ENCODE measurements around the gene CHD2. TPM values are rescaled to one million over a fixed set of nuclear protein-coding genes. Genes with fewer than 3 reads are reported as not detected.

CHD2 gene
- total RNA-seq, 1 experiment from 2014 or later, result 35.0 TPM

DNA sequence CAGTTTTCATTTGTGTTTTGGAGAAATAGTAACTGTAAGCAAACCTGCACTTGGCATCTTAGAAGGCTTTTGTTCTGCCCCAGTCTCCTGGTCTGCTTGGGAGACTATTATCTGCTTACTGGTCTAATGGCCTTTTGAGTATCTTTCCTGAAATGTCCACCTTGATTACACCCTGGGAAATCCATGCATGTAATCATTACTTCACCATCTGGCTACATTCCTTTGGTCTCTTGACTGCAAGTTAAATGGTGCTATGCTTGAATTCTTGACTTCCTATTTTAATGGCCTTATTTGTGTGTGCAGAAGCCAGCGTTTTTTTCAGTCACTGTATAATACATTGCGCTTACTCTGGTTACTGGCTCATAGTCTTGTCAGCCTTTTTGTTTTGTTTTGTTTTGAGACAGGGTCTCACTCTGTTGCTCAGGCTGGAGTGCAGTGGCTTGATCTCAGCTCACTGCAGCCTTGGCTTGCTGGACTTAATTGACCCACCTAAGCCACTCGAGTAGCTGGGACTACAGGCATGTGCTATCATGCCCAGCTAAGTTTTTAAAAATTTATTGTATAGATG, 30.0 kb downstream of the CHD2 start:
- peak; percentile 57 for DNase-seq (ENCODE audit: low read depth)

- peak; percentile 89 for DNase-seq (ENCODE audit: low read depth)
Observed at GRCh38 chr15:92930776-92931175, 30.7 kb downstream of the CHD2 start.

DNA sequence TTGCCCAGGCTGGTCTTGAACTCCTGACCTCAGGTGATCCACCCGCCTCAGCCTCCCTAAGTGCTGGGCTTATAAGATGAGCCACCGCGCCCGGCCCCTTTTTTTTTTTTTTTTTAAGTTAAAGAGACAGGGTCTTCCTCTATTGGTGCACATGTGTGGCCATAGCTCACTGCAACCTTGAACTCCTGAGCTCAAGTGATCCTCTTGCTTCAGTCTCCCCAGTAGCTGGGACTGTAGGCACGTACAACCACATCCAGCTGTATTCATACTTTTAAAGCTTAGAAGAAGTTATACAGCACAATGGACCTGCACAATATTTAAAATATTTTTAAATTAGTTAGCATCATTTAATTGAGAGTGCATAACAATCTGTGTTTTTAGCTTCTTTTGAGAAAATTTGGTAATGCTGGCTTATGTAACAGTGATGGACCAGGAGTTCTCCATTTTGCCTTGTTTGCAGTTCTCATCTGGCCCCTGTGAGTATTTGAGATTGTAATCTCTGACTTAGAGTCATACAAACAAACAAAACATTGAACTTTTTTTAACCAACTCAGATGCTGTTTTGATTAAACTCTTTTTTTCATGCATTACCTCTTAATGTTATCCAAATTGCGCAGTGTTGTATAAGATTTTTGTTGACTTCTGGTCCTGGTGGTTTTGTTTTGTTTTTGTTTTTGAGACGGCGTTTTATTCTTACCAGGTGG, 33.0 kb downstream of the CHD2 start:
- no peak for DNase-seq (ENCODE audit: low read depth)

DNA sequence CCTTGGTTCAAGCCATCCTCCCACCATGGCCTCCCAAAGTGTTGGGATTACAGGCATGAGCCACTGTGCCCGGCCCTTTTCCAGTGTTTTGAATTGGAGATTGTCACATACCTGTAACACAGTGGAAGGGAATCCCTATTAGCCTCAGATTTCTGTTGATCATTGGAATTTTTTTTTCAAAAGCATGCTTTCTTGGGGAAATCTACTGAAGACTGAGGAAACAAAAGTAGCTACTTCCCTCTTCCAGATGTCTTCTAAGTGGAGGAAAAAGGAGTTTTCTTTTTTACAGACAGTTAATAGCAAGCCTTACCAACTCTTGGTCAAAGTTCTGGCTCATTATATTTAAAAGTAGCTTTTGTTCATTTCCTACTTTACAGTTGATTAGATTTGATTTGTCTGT, 33.7 kb downstream of the CHD2 start:
- DNase-seq (ENCODE audit: low read depth), result no peak

GRCh38 chr15:92934716-92935115, 34.6 kb downstream of the CHD2 start:
- no peak for DNase-seq (ENCODE audit: low read depth)

DNA sequence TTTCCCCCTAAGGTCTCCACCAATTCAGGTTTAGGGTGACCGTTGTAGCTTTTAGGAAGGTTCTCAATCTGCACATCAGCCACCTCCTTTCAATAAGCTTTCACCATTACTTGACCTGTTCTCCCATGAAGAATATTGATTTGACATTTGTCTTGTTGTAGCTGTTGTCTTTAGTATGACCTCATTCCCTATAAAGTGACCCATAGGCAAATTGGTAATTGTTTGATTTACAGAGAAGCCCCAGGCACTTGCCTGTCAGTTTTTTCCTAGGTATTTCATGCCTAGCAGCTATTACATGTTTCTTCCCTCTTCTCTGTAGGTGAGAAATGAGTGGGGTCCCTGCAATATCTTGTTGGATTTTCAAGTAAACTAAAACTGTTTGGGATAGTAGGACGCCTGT, 36.0 kb downstream of the CHD2 start:
- no peak for DNase-seq (ENCODE audit: low read depth)

- DNase-seq (ENCODE audit: low read depth), result no peak
Observed at GRCh38 chr15:92936693-92937092, 36.6 kb downstream of the CHD2 start.

DNA sequence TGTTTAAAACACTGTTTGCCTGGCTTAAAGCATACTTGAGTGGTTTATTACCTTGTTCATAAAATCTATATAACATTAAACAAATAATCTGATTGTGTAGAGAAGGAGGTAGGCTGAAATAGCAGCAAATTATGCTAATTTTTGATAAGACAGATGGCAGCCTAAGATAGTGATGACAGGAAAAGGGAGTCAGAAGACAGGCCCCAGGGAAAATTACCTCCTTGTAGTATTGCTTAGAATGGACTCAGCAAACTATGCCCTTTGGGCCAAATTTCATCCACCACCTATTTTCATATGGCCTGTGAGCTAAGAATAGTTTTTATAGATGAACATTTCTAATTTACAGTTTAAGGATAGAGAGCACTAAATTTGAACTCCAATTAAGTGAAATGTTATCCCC, 37.8 kb downstream of the CHD2 start:
- no peak for DNase-seq (ENCODE audit: low read depth)

GRCh38 chr15:92938387-92938786, 38.3 kb downstream of the CHD2 start:
- no peak for DNase-seq (ENCODE audit: low read depth)

DNA sequence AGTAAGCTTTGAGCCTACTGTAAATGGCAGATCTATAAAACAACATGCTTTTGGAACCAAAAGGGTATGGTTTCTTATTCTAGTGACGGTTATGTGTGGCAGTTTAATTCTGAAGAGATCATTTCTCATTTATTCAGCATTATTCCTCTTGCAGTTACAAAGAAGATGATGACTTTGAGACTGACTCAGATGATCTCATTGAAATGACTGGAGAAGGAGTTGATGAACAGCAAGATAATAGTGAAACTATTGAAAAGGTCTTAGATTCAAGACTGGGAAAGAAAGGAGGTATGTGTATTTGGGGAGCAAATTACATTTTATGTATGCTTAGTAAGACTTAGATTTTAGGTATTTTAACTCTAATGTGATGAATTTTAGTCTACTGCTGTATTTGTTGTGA, 41.5 kb downstream of the CHD2 start:
- DNase-seq (ENCODE audit: low read depth), result no peak

- DNase-seq (ENCODE audit: low read depth), result no peak
Observed at GRCh38 chr15:92942706-92943105, 42.6 kb downstream of the CHD2 start.

DNA sequence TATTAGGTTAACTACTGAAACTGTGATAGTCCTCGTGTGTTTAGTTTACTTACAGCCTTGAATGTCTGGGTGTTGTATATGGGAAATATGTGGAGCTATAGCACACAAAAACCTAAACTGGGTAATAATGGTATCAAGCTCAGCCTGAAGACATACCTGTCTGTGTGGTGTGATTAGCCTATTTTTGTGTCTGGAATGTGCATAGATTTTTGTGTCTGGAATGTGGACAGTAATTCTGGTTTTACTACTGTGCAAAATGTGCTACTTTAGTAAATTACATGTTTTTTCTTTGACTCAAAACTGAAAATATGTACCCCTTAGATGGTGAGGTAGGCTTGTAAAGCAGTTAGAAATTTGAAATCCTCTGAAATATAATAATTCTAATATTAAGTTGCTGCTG, 43.5 kb downstream of the CHD2 start:
- no peak for DNase-seq (ENCODE audit: low read depth)

- no peak for DNase-seq (ENCODE audit: low read depth)
Observed at GRCh38 chr15:92944946-92945521, 44.9 kb downstream of the CHD2 start.

DNA sequence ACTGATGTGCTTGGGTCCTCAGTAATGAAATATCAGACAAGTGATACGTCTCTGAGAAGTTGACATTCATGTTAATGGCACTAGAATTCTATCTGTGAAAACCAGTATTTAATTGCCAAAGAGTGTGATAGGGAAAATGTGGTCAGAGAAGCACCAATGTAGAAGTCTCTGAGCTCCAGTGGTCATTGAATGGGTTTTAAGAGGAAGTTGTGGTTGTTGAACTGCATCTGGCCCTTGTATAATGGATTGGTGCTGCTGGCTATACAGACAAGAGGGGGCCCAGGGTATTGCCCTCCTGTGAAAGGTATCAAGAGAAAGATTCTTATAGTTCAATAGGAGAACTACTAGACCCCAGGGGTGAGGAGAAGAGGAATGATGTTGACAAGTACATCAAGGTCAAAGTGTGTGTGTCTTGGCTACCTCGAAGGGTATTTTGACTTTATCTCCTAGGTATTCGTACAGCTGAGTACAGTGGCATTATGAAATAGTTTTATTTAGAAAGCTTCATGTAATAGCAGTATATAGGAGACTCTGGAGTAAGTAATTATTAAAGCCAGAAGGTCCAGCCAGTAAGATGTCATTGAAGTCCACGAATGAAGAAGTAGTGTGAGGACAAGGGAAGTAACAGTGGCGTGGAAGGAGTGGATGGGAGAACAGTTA, 47.1 kb downstream of the CHD2 start:
- no peak for DNase-seq (ENCODE audit: low read depth)

DNA sequence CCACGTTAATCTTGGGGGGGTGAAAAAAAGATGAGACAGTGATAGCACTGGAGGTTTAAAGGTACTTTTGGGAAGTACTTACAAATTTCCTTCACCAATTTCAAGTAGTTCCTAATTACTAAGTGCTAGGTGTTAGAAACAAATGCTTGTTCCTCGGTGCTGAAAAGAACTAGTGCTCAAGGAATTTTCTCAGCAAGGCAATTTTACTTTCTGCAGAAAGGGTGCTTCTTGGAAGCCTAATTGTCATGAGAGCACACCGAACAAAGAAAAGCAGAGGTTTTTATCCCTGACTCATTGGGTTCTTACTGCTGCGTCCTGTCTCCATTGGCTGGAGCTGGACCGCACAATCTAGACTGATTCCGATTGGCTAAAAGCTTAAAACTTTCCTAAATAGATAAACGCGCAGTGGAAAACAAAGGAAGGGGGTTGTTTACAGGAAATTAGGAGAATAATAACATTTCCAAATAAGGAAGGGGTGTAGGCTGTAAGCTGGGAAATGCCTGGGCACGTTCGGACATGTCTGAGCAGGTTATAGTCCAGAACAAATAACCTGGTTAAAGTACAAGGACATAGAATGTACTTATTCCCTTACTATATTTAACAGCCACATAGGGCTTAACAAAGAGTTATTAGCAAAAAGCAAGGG, 49.6 kb downstream of the CHD2 start:
- no peak for DNase-seq (ENCODE audit: low read depth)

GRCh38 chr15:92951800-92952457, 51.8 kb downstream of the CHD2 start:
- no peak for DNase-seq (ENCODE audit: low read depth)

DNA sequence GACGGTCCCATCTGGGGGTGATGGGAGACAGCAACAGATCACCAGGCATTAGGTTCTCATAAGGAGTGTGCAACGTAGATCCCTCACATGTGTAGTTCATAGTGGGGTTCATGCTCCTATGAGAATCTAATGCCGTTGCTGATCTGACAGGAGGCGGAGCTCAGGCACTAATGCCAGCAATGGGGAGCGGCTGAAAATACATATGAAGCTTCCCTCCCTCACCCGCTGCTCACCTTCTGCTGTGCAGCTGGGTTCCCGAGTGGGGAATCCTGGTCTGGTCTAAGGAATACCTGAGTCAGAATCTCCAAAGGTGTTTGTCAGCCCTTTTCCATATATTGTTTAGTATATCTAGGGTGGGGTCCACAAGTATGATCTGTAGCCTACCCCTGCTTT, 52.3 kb downstream of the CHD2 start:
- DNase-seq (ENCODE audit: low read depth), result no peak

DNA sequence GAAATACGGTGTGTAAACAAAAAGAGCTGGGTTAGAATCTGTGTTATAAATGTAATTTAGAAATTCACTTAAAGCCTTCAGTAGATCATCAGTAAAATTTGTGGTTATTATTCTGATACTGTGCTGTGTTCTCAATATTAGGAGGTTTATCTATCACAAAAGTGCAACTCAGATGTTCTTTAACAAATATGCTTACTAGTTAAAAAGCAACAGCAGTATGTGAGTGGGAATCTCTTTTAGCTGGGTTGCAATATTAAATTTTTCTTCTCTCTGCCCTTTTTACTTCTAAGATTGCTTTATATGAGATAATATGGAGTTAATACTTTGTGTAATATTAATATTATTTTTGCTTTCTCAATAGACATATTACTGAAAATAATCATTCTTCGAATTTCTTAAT, 53.4 kb downstream of the CHD2 start:
- DNase-seq (ENCODE audit: low read depth), result no peak

- DNase-seq (ENCODE audit: low read depth), result no peak
Observed at GRCh38 chr15:92954002-92954401, 53.9 kb downstream of the CHD2 start.

GRCh38 chr15:92954578-92954977, 54.5 kb downstream of the CHD2 start:
- peak; percentile 20 for DNase-seq (ENCODE audit: low read depth)

DNA sequence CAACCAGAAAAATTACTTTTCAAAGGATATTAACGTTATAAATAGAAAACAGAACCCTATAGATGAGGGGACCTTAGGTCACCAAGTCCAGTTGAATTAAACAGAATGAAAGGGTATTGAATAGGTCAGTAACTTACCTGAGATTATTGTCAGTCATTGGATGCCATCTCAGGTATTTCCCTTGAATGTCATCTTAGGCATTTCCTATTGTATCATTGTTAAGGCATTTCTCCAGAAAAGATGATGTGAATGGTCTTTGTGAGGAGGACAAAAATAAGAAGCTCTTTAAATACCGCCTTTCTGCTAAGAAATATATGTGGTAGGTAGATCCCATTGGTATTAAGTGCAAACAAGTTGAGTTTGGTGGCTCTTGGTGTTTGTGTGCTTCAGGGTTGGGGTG, 55.6 kb downstream of the CHD2 start:
- no peak for DNase-seq (ENCODE audit: low read depth)

DNA sequence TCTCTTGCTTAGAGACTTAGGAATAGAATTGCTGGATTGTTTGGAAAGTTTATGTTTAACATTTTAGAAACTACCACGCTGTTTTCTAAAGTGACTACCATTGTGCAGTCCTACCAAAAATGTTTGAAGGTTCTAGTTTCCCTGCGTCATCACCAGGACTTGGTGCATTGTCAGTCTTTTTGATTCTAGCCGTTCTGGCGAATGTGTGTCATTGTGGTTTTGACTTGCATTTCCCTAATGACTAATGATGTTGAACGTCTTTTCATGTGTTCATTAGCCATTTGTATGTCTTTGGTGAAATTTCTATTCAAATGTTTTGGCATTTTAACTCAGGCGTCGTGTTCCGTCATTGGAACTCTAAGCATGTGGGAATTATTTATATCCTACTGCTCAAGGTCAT, 58.0 kb downstream of the CHD2 start:
- peak; percentile 60 for DNase-seq (ENCODE audit: low read depth)

Measured in M059J (cell line).